KOPT-K1 (cell line): ENCODE data around the gene CHAD.
A peak's percentile ranks its signal among the peaks of the same experiment; 100 is the strongest.
"Not testable (repeated sequence)": the region's sequence is repeated elsewhere in the genome, so short reads cannot be mapped to it uniquely, and the experiment has no call there.

Source experiments
- H3K27ac ChIP-seq: fragments of 200-600 bp; sonication (generic); 2 replicates; pipeline ENCODE4 v1.5.1; 2016; ENCODE audit warnings: antibody characterized with exemption, mild to moderate bottlenecking, low read depth, low read length; ENCODE audit not compliant: poor library complexity, severe bottlenecking
- H3K36me3 ChIP-seq: fragments of 200-600 bp; sonication (generic); 2 replicates; pipeline ENCODE4 v1.5.1; 2017; ENCODE audit warnings: antibody characterized with exemption, mild to moderate bottlenecking, low read length, moderate library complexity; ENCODE audit not compliant: insufficient read depth
- H3K9me3 ChIP-seq: fragments of 200-600 bp; sonication (generic); 2 replicates; pipeline ENCODE4 v1.5.1; 2017; ENCODE audit warnings: antibody characterized with exemption, low read length, mild to moderate bottlenecking; ENCODE audit not compliant: insufficient read depth, poor library complexity, severe bottlenecking

Gene CHAD

DNA sequence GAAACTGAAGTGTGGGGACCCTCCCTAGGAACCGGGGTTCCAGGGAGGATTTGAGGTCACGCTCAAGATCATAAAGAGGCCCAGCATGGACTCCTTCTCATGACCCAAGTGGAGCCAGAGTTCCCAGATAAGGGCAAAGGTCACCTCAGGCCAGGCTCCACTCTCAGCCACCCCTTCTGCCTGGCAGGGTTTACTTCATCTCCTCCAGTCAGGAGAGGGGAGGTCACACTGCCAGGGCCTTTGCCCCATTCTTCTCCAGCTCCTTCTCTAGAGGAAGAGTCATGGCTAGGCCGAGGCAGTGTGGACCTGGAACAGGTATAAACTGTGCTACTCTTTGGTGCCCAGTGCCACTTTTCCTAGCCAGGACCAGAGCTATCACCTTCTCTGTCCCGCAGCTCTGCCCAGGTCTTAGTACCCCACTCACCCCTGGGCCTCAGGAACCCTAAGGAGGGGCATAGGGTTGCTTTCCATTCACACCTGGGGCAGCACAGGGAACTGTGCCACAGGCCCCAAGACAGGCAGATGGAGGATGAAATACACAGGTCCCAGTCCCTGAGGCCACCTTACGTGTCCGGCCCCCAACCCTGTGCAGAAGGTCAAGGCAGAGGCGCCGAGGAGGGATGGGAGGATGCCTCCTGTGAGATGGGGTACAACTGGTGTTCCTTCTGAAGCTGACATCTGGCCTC, 43.5 kb downstream of the CHAD start:
- H3K9me3 ChIP-seq: no peaks in the 10 kb centered on the region
- H3K36me3 ChIP-seq: no peaks in the 10 kb centered on the region
- peak overlapping the region; percentile 77 for H3K27ac ChIP-seq

DNA sequence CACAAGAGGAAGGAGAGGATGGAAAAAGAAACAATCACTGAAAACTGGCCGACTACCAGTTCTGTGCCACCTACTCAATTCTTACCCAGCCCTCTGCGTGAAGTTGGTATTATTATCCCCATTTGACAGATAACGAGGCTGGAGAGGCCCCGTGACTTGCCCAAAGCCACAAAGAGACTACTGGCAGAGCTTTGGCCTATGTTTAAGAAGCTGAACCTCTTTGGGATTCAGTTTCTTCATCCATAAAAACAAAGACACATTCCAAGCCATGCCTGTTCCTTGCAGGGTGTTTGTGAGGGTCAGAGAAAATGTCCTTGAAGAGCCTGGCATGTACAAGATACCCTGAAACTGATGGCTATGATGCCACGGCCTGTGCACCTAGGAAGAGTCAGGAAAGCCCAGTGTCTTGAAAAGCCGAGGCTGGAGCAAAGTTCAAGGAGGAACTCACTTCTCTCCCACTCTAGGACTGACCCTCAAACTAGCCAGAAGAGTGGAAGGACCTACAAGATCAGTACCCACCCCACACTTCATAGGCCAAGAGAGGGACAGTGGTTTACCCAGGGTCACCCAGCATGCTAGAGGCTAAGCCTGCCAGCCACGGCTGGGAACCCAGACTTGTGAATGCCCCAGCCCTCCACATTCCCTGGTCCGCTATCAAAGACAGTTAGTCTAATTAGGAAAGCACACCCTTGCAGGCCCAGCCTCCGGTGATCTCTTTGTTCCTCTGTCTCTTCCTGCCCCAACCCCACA, 44.3 kb downstream of the CHAD start:
- Histone ChIP-seq H3K36me3 (no peaks in the 10 kb centered on the region), H3K9me3 (no peaks in the 10 kb centered on the region), H3K27ac (peak overlapping the region; percentile 77)

DNA sequence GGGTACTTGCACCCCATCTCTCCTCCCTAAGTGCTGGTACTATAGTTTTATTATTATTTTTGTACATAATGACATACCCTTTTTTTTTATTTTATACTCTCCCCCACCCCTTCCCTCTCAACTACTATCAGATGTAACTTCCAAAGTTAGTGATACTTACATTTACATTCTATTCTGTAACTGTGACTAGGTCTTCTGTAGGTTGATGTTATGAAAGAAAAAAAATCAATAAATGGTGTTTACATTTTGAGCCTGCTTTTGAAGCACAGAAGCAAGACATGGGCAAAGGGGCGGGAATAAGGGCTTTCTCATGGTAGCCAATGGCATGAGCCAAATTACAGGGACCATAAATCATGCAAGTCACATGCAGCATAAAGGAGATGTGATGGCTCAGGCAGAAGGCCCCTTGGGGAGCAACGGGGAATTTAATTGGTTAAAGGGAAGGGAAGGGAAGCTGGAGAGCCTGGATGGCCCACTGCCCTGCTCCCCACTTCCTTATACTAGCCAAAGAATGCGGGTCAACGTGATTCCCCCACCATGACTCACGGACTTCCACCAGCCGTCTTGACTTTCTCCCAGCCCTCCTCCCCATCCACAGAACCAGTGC, 45.0 kb downstream of the CHAD start:
- H3K9me3 ChIP-seq: peaks cover 7% of the 10 kb centered on the region

DNA sequence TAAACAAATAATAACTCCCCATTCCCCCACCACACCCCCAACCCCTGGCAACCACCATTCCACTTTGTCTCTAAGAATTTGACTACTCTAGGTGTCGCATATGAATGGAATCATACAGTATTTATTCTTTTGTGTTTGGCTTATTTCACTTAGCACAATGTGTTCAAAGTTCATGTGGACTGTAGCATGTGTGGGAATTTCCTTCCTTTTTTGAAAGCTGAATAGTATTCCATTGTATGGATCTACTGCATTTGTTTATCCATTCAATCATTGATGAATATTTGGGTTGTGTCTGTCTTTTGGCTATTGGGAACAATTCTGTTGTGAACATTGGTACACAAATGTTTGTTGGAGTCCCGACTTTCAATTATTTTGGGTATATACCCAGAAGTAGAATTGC, 45.9 kb downstream of the CHAD start:
- Histone ChIP-seq H3K27ac (no peak overlapping the region), H3K9me3 (peaks cover 7% of the 10 kb centered on the region), H3K36me3 (no peaks in the 10 kb centered on the region)

More for the DNA sequence above, 45.0 kb downstream of the CHAD start:
- Histone ChIP-seq H3K36me3 (no peaks in the 10 kb centered on the region), H3K27ac (no peak overlapping the region)

DNA sequence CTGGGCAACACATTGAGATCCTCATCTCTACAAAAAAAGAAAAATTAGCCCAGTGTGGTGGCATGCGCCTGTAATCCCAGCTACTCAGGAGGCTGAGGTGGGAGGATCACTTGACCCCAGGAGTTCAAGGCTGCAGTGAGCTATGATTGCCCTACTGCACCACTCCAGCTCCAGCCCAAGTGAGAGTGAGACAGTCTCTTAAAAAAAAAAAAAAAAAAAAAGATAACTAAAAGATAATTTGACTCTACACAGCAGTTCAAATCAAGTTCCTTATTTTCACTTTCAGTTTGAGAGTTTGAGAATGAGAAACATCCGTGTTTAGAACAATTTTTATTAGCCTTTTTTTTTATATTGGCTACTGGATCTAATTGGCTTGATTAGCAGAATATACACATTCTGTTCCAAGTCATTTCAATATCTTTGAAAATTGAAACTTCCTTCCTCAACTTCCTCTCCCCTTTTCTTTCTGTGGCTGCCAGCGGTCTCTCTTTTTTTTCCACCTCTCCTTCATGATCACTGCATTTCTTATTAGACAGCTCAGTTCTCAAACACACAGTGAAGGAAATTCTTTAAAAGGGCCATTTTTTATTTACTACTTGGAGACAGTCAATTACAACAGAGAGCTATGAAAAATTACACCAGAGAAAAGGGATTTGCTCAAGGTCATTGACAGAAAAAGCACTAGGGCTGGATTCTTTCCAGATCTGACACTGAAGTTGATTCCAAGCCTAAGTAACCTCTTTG, 47.2 kb downstream of the CHAD start:
- H3K9me3 ChIP-seq: peaks cover 7% of the 10 kb centered on the region
- H3K27ac ChIP-seq: peak overlapping the region; percentile 74
- no peaks in the 10 kb centered on the region for H3K36me3 ChIP-seq

DNA sequence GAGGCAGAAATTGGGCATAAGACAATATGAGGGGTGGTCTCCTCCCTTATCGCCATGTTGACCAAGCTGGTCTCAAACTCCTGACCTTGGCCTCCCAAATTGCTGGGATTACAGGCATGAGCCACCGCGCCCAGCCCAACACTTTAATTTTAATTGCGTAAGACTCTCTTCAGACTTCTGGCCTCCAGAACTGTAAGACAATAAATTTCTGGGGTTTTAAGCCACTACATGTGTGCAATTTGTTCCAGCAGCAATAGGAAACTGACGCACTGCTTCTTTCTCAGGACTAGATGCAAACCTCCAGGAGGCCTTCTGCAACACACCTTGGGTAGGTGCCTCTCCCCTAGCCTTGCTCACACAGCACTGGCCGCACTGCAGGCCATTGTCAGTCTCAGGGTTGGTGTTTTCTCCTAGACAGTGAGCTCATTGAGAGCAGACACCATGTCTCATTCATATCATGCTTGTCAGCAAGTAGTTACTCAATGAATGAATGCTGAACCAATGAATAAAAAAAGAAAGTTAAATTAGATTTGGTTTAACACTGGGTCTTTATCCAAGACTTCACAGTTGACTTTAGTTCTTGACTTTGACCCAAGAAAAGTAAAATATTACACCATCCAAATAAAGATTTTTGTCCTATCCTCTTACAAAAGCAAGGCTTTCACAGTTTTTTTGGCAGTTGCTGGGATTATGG, 48.1 kb downstream of the CHAD start:
- no peaks in the 10 kb centered on the region for H3K36me3 ChIP-seq
- H3K9me3 ChIP-seq: peaks cover 7% of the 10 kb centered on the region
- H3K27ac ChIP-seq: peak overlapping the region; percentile 74

DNA sequence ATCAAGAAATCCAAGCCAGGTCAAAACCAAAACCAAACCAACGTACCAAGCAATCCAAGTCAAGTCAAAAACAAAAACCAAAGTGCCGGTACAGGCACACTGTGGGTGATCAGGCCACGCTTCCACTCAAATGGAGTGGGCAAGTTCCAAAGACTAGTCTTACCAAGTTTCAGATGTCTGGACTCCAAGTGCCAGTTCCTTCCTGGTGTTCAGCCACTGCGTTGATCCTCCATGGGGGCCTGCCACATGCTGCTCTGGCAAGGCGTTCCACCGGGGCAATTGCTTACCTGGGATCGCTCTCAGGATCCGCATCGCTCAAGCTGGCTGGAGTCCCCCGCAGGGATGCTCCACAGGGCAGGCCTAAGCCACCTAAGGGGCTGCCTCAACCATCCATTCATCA, 49.1 kb downstream of the CHAD start:
- not testable (repeated sequence) for H3K9me3 ChIP-seq, H3K27ac ChIP-seq, H3K36me3 ChIP-seq

DNA sequence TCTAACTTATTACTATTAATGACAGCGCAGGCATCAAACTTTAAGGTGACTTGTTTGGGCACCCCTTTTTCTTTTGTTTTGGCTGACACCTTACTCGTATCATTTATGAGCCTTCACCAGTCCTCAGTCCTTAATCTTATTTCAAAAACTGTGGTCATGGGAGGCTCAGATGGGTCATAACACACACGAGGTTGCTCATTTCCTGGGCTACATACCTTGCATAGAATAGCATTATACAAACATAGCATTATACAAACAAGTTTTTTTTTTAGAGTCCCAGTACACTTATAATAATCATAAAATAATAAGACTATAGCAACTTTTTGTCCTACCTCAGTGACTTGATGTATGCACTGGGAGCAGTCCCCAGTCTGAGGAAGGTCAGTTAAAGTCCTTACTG, 53.9 kb downstream of the CHAD start:
- H3K9me3 ChIP-seq: peaks cover 7% of the 10 kb centered on the region
- no peaks in the 10 kb centered on the region for H3K36me3 ChIP-seq
- no peak overlapping the region for H3K27ac ChIP-seq
